Measurements from ENCODE around the gene TFAP2A.
A peak's percentile ranks its signal among the peaks of the same experiment; 100 is the strongest.

TFAP2A gene

DNA sequence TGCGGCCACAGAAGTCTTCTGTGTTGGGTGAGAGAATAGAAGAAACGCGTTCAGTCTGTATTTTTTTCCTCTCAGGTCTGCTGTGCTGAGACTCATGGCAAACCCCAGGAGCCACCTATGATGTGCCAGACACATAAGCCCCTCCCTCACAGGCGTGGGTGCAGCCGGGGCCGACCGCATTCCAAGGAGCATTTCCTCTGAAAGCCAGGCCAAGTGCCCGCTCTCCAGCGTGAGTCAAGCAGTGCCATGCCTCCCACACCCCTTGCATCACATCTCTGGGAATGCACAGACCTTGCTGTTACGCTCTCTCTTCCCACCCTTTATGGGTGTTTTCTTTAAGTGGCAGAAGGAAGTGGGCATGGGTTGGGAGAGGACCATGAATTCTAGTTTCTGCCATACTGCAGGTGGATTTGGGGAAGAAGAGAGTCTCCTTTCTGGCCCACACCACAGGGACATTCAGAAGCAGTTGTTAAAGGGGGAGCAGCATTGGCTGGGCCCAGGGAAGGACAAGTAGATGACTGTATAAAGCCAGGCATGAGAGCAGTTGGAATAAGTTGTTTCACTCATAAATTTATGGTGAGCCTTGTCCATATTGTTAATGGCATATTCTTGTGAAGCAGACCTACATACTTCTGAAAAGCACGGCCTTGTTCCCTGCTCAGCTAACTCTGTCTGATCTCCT, 37.1 kb upstream of the TFAP2A start:
- no peak overlapping the region for H3K4ac ChIP-seq (ENCODE audit: low read depth in 1 of 2, low read length in 2 of 2)
- H4K8ac ChIP-seq (ENCODE audit: low read length) = no peak overlapping the region
- DNase-seq = peak; percentile 14
- no peak overlapping the region for H2BK12ac ChIP-seq (ENCODE audit: low read length in 2 of 2)
- H3K9ac ChIP-seq (ENCODE audit: low read length) = no peak overlapping the region
- no peak overlapping the region for H2BK15ac ChIP-seq (ENCODE audit: low read depth, poor library complexity, severe bottlenecking)
- no peak overlapping the region for H2BK120ac ChIP-seq (ENCODE audit: low read depth, low read length)
- H3K4me1 ChIP-seq (ENCODE audit: control insufficient read depth, insufficient read depth, low read depth, low read length) = peaks cover 2% of the 10 kb centered on the region
- no peak overlapping the region for H3K18ac ChIP-seq (ENCODE audit: low read depth in 1 of 2, low read length in 2 of 2)
- no peaks in the 10 kb centered on the region for H3K79me1 ChIP-seq (replicated peaks; ENCODE audit: low read length, poor library complexity, severe bottlenecking)
- no peak overlapping the region for H3K14ac ChIP-seq (ENCODE audit: low read length in 2 of 2)
- H3K9me3 ChIP-seq (ENCODE audit: control insufficient read depth, low read length) = no peaks in the 10 kb centered on the region
- H3K4me2 ChIP-seq (ENCODE audit: low read length, poor library complexity, severe bottlenecking) = no peak overlapping the region
- H2AK5ac ChIP-seq (ENCODE audit: low read length, severe bottlenecking) = no peak overlapping the region
- H3K23ac ChIP-seq (ENCODE audit: low read length in 2 of 2) = no peak overlapping the region
- no peaks in the 10 kb centered on the region for H3K36me3 ChIP-seq (ENCODE audit: control insufficient read depth in 1 of 2, insufficient read depth in 2 of 2, low read depth in 1 of 2, low read length in 2 of 2)
- no peak overlapping the region for H4K91ac ChIP-seq (ENCODE audit: low read length)
- H3K4me3 ChIP-seq (ENCODE audit: insufficient read depth in 1 of 2, low read depth in 1 of 2, low read length in 2 of 2) = no peak overlapping the region
- H2BK5ac ChIP-seq (ENCODE audit: low read depth, low read length, poor library complexity, severe bottlenecking) = no peak overlapping the region
- H2AFZ ChIP-seq (ENCODE audit: low read depth, low read length) = no peak overlapping the region
- no peak overlapping the region for H3K27ac ChIP-seq (ENCODE audit: low read length, poor library complexity, severe bottlenecking)
- 64% methylated on average over 10 of the region's 11 CpGs for WGBS
- H3K27me3 ChIP-seq (ENCODE audit: control insufficient read depth in 1 of 2, insufficient read depth in 1 of 2, low read length in 2 of 2) = no peaks in the 10 kb centered on the region

DNA sequence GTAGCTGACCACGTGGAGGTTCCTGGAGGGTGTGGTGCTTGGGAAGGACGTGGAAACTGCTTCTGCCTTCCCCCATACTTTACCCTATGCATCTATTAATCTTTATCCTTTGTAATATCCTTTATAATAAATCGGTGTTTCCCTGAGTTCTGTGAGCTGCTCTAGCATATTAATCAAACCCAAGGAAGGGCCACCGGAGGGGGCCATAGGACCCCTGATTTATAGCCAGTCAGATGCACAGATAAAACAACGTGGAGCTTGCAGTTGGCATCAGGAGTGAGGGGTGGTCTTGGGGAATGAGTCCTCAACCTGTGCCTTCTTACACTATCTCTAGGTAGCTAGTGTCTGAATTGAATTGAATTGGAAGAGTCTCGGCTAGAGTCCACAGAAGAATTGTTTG, 36.5 kb upstream of the TFAP2A start:
- Histone ChIP-seq H2BK12ac (ENCODE audit: low read length in 2 of 2) (no peak overlapping the region), H3K36me3 (ENCODE audit: control insufficient read depth in 1 of 2, insufficient read depth in 2 of 2, low read depth in 1 of 2, low read length in 2 of 2) (no peaks in the 10 kb centered on the region), H3K27me3 (ENCODE audit: control insufficient read depth in 1 of 2, insufficient read depth in 1 of 2, low read length in 2 of 2) (no peaks in the 10 kb centered on the region), H2BK5ac (ENCODE audit: low read depth, low read length, poor library complexity, severe bottlenecking) (no peak overlapping the region), H3K79me1 (replicated peaks; ENCODE audit: low read length, poor library complexity, severe bottlenecking) (no peaks in the 10 kb centered on the region), H3K4me3 (ENCODE audit: insufficient read depth in 1 of 2, low read depth in 1 of 2, low read length in 2 of 2) (no peak overlapping the region), H4K91ac (ENCODE audit: low read length) (no peak overlapping the region), H3K23ac (ENCODE audit: low read length in 2 of 2) (no peak overlapping the region), H3K4me1 (ENCODE audit: control insufficient read depth, insufficient read depth, low read depth, low read length) (peaks cover 2% of the 10 kb centered on the region), H3K14ac (ENCODE audit: low read length in 2 of 2) (no peak overlapping the region), H3K18ac (ENCODE audit: low read depth in 1 of 2, low read length in 2 of 2) (no peak overlapping the region), H2AK5ac (ENCODE audit: low read length, severe bottlenecking) (no peak overlapping the region), H4K8ac (ENCODE audit: low read length) (no peak overlapping the region), H3K9ac (ENCODE audit: low read length) (no peak overlapping the region), H2AFZ (ENCODE audit: low read depth, low read length) (no peak overlapping the region), H3K9me3 (ENCODE audit: control insufficient read depth, low read length) (no peaks in the 10 kb centered on the region), H3K27ac (ENCODE audit: low read length, poor library complexity, severe bottlenecking) (no peak overlapping the region), H3K4me2 (ENCODE audit: low read length, poor library complexity, severe bottlenecking) (no peak overlapping the region), H2BK15ac (ENCODE audit: low read depth, poor library complexity, severe bottlenecking) (no peak overlapping the region), H3K4ac (ENCODE audit: low read depth in 1 of 2, low read length in 2 of 2) (no peak overlapping the region), H2BK120ac (ENCODE audit: low read depth, low read length) (no peak overlapping the region)
- 90% methylated on average over 5 of the region's 6 CpGs for WGBS
- no peak for DNase-seq

DNA sequence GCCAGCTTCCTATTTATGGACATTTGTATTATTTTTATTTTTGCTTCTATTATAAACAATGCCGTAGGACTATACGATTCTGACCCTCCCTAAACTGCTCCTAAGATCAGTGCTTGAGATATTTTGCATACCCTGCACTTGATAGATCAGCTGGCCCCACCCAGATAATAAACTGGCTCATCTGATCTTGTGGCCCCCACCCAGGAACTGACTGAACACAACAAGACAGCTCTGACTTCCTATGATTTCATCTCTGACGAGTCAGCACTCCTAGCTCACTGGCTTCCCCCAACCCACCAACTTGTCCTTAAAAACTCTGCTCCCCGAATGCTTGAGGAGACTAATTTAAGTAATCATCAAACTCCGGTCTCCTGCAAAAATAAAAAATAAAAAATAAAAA, 34.9 kb upstream of the TFAP2A start:
- Histone ChIP-seq H2BK12ac (ENCODE audit: low read length in 2 of 2) (no peak overlapping the region), H3K4me1 (ENCODE audit: control insufficient read depth, insufficient read depth, low read depth, low read length) (peaks cover 2% of the 10 kb centered on the region), H3K18ac (ENCODE audit: low read depth in 1 of 2, low read length in 2 of 2) (no peak overlapping the region), H2AK5ac (ENCODE audit: low read length, severe bottlenecking) (no peak overlapping the region), H3K4ac (ENCODE audit: low read depth in 1 of 2, low read length in 2 of 2) (no peak overlapping the region), H3K79me1 (replicated peaks; ENCODE audit: low read length, poor library complexity, severe bottlenecking) (no peaks in the 10 kb centered on the region), H2BK120ac (ENCODE audit: low read depth, low read length) (no peak overlapping the region), H3K4me3 (ENCODE audit: insufficient read depth in 1 of 2, low read depth in 1 of 2, low read length in 2 of 2) (no peak overlapping the region), H3K9me3 (ENCODE audit: control insufficient read depth, low read length) (no peaks in the 10 kb centered on the region), H3K4me2 (ENCODE audit: low read length, poor library complexity, severe bottlenecking) (no peak overlapping the region), H4K91ac (ENCODE audit: low read length) (no peak overlapping the region), H3K27me3 (ENCODE audit: control insufficient read depth in 1 of 2, insufficient read depth in 1 of 2, low read length in 2 of 2) (no peaks in the 10 kb centered on the region), H2BK15ac (ENCODE audit: low read depth, poor library complexity, severe bottlenecking) (no peak overlapping the region), H3K27ac (ENCODE audit: low read length, poor library complexity, severe bottlenecking) (no peak overlapping the region), H2BK5ac (ENCODE audit: low read depth, low read length, poor library complexity, severe bottlenecking) (no peak overlapping the region), H3K14ac (ENCODE audit: low read length in 2 of 2) (no peak overlapping the region), H3K9ac (ENCODE audit: low read length) (no peak overlapping the region), H4K8ac (ENCODE audit: low read length) (no peak overlapping the region), H2AFZ (ENCODE audit: low read depth, low read length) (no peak overlapping the region), H3K23ac (ENCODE audit: low read length in 2 of 2) (no peak overlapping the region), H3K36me3 (ENCODE audit: control insufficient read depth in 1 of 2, insufficient read depth in 2 of 2, low read depth in 1 of 2, low read length in 2 of 2) (no peaks in the 10 kb centered on the region)
- DNase-seq = no peak
- 57% methylated on average over 3 of the region's 5 CpGs for WGBS

GRCh38 chr6:10448096-10448495, 33.2 kb upstream of the TFAP2A start:
- Histone ChIP-seq H3K4me3 (ENCODE audit: insufficient read depth in 1 of 2, low read depth in 1 of 2, low read length in 2 of 2) (no peak overlapping the region), H3K9me3 (ENCODE audit: control insufficient read depth, low read length) (no peaks in the 10 kb centered on the region), H3K9ac (ENCODE audit: low read length) (no peak overlapping the region), H4K8ac (ENCODE audit: low read length) (no peak overlapping the region), H3K14ac (ENCODE audit: low read length in 2 of 2) (no peak overlapping the region), H4K91ac (ENCODE audit: low read length) (no peak overlapping the region), H3K27me3 (ENCODE audit: control insufficient read depth in 1 of 2, insufficient read depth in 1 of 2, low read length in 2 of 2) (no peaks in the 10 kb centered on the region), H3K23ac (ENCODE audit: low read length in 2 of 2) (no peak overlapping the region), H2BK12ac (ENCODE audit: low read length in 2 of 2) (no peak overlapping the region), H2BK120ac (ENCODE audit: low read depth, low read length) (no peak overlapping the region), H3K79me1 (replicated peaks; ENCODE audit: low read length, poor library complexity, severe bottlenecking) (no peaks in the 10 kb centered on the region), H3K4ac (ENCODE audit: low read depth in 1 of 2, low read length in 2 of 2) (no peak overlapping the region), H2AK5ac (ENCODE audit: low read length, severe bottlenecking) (no peak overlapping the region), H3K27ac (ENCODE audit: low read length, poor library complexity, severe bottlenecking) (no peak overlapping the region), H3K4me1 (ENCODE audit: control insufficient read depth, insufficient read depth, low read depth, low read length) (peaks cover 2% of the 10 kb centered on the region), H3K36me3 (ENCODE audit: control insufficient read depth in 1 of 2, insufficient read depth in 2 of 2, low read depth in 1 of 2, low read length in 2 of 2) (no peaks in the 10 kb centered on the region), H3K4me2 (ENCODE audit: low read length, poor library complexity, severe bottlenecking) (no peak overlapping the region), H2AFZ (ENCODE audit: low read depth, low read length) (no peak overlapping the region), H2BK5ac (ENCODE audit: low read depth, low read length, poor library complexity, severe bottlenecking) (no peak overlapping the region), H2BK15ac (ENCODE audit: low read depth, poor library complexity, severe bottlenecking) (no peak overlapping the region), H3K18ac (ENCODE audit: low read depth in 1 of 2, low read length in 2 of 2) (no peak overlapping the region)
- DNase-seq = no peak
- no CpG with 5 or more reads among the region's 1 CpG for WGBS

All from mesenchymal stem cell (in vitro differentiated cells and primary cell).